Fibroblast of skin of left quadriceps (primary cell): ENCODE data around the gene NEGR1.
A peak's percentile ranks its signal among the peaks of the same experiment; 100 is the strongest.

Experiments used
- DNase-seq, 2 experiments: peaks; one replicate each; pipeline ENCODE4 v3.0.0-alpha.2; 2013; ENCODE audit warnings: low read depth in 2 of 2

The NEGR1 gene

DNA sequence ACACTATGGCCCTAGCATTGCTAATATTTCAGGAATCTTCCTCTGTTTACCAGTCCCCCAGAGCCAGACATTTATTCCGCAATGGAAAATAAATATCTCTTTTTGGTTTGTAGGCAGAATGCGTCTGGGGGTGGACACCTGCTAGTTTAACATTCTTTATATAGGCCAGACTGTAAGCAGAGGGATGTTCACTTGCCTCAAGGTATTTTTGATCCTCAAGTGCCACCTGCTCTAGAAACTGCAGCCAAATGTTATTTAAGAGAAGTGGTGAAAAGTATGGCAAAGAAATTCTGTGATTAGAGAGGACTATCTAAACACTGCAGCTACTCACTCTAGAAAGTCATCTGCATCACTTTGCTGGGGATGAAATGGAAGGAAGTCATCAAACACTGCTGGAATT is 164.7 kb downstream of the NEGR1 start:
- no peak for DNase-seq

DNA sequence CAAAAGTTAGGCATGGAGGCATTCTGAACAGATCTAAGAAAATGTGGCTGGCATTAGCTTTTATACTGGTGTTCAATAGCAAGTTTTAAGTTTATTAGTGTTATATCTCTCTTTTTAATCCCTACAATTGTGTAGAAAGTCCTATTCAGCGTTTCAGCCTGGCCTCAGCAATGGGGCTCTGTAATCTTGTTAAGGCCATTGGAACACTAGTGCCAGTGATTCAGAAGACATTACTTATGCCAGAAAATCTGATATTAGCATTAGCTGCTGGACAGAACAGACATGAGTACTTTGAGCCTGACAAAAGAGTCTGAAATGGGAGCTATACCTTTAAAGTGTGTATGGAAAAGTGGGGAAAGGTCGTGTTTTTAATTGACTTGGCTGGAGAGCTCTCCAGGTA is 167.0 kb downstream of the NEGR1 start:
- no peak for DNase-seq

DNA sequence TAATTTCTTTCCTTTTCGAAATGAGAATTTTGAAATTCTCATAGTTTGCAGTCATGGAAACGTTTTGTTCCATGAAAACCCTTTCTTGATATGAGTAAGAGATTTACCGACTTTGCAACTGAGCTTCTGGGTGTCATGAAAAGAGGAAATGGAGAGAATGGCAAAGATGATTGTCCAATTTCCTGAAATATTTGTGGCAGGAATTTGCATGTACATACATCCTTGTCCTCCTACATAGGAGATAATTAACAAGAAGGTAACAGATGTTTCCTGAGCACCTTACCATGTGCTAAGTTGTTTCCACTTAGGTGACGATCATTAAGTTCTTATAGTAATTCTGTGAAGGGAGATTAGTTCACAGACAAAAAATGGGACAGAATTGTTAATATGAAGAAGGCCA is 170.7 kb downstream of the NEGR1 start:
- no peak for DNase-seq

DNA sequence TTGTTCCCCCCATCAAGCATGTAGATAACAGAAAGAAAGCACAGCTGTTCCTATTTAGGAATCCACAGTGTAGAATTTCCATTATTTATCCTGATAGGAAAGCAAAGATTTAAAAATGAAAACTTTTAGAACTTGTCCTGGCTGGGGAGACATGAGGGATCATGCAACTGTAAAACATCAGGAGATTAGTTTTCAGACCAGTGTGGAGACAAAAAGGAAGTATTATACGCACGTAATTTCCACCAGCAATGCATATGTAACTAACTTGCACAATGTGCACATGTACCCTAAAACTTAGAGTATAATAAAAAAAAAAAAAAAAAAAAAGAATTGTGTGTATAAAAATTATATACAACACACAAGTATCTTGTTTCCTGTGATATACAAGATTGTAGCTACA is 172.4 kb downstream of the NEGR1 start:
- DNase-seq, result no peak

DNA sequence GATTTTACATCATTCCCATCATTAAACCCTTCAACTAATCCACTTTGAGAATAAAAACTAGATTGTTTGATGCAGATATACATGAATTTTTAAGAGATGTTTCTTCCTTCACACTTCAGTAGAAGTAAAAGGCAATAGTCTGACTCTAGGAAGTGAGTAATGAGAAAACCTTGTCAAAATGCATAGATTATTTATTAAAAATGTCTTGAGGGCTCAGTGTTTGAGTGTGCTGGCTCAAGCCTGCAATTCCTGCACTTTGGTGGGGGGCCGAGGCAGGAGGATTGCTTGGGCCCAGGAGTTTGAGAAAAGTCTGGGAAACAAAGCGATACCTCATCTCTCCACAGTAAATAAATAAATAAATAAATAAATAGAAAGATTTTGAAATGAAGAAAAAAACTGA is 177.1 kb downstream of the NEGR1 start:
- DNase-seq, result no peak

DNA sequence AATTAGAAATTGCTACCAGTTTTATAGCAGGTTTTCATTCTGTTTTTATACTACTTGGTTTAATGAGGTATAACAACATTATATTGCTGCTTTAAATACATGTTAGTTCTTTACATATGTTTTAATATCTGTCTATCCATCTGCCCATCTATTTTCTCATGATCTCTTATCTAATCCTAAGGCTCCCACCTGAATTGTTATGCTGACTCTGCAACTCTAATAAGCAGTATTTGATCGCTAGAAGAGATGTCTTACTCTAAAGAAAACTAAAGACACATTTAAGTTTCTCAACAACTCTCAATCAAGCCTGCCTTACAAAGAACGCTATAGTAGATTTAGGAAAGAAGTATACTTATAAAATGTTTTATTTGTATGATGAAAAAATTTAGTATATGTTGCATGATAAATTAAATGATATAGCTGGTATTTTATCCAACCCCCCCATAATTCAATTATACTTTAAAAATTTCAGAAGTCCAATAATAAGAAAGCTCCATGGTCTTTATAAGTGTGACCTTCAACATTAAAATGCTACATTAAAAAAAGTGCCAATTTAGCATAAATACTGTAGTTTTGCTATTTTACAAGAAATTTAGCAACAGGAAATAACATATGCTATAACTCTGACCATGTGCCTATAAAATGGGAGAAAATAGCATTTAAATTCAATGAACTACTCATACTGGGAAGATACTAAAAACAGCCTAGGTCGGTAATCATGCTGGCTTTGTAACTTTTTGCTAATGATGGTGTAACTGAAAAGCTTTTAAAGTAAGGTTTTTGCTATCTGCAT is 180.3 kb downstream of the NEGR1 start:
- DNase-seq, result no peak

DNA sequence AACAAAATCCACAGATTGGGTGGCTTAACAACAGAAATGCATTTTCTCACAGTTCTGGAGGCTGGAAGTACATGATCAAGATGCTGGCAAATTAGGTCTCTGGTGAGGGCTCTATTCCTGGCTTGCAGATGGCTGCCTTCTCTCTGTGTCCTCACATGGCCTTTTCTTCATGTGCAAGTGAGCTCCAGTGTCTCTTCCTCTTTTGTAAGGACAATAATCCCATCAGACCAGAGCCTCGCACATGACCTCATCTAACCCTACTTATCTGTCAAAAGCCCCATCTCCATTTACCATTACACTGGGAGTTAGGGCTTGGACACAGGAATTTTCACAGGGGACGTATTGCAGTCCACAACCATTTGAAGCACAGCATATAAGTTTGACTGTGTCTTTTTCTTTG is 181.6 kb downstream of the NEGR1 start:
- no peak for DNase-seq

DNA sequence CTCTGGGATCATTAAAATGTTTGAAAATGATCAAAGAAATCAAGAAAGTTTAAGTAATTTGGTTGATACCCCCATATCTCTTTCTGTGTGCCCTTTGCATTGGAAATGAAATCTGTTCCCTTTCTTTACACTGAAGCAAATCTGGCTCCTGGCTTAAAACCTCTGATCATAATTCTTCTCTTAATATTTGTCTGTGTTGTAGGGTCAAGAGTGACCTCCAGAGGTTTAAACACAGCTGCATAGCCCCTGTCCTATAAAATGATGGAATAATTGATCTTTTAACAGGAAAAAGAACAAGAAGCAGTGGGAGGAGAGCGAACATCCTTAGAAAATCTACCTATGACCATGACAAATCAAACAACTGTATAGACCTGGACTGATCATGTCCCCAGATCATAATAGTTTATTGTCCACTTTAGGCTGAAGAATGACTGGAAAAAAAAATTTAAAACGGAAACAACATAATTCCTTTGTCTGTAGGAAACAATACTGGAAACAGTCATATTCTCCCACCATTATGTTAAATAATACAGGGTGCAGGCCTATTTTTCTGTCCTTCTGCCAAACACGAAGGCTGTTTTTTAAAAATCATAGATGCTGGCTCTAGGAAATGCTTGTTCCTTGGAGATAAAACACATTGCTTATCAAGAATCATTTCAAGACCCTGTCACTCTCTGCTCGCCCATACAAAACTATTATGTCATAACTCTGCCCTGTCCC is 184.3 kb downstream of the NEGR1 start:
- DNase-seq, result no peak

DNA sequence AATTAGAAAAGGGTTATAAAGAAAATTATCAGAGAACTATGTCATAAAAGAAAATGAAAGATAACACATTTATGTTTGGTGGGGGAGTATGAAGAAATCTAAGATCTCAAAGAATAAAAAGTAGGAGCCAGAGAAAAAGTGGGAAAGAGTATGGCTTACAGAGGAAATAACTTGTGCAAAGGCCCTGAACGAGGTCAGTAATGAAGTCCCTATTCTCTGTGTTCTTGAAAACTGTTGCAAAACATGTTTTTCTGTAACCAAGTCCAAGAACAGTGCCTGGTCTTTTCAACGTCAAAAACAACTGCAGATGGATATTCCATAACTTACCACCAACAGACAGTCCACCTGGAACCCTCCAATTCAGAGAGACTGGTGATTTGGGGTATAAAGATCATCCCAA is 188.1 kb downstream of the NEGR1 start:
- DNase-seq, result no peak

DNA sequence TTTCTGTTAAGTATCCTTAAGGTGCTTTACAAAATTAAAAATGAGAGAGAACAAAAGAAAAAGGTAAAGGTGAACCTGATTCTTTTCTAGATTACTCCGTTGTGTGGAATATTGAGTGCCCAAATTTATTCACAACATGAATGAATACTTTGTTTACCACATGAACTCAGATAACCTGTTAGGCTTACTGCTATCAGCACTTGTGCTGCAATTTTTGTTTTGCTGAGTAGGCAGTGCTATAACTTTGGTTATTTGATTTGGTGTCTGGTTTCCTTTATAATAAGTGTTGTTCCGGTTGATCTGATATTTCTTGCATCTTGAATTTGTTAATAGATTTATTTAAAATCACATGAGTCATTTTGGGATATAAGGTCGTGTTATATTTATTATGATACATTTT is 195.9 kb downstream of the NEGR1 start:
- DNase-seq, result no peak

DNA sequence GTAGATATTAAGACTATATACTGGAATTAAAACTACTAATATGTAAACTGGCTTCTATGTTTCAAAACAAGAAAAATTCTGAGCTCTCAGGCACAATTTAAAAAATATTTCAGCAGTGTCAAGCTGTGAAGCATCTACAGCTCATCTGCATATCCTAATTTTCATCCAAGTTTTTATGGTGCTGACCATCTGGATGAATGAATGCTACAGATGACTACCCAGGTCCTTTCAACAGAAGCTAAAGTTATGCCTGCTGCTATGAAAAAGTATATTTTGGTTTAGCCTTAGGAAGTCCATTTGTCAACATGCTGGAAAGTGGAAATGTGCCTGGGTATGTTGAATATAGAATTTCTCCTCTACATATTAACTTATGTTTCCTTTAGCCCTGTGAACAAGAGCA is 206.9 kb downstream of the NEGR1 start:
- DNase-seq, result no peak

DNA sequence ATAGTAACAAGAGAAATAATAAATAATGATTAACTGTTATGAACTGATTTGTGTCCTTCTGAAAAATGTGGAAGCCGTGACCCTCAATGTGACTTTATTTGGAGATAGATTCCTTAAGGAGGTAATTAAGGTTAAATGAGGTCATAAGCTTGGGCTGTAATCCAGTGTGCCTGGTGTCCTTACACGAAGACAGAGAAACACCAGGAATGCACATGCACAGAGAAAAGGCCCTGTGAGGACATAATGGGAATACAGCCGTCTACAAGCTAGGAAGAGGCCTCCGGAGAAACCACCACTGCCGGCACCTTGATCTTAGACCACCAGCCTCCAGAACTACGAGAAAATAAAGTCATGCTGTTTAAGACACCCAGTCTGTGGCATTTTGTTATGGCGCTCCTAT is 215.9 kb downstream of the NEGR1 start:
- peak; percentile 40 to 42 for DNase-seq

DNA sequence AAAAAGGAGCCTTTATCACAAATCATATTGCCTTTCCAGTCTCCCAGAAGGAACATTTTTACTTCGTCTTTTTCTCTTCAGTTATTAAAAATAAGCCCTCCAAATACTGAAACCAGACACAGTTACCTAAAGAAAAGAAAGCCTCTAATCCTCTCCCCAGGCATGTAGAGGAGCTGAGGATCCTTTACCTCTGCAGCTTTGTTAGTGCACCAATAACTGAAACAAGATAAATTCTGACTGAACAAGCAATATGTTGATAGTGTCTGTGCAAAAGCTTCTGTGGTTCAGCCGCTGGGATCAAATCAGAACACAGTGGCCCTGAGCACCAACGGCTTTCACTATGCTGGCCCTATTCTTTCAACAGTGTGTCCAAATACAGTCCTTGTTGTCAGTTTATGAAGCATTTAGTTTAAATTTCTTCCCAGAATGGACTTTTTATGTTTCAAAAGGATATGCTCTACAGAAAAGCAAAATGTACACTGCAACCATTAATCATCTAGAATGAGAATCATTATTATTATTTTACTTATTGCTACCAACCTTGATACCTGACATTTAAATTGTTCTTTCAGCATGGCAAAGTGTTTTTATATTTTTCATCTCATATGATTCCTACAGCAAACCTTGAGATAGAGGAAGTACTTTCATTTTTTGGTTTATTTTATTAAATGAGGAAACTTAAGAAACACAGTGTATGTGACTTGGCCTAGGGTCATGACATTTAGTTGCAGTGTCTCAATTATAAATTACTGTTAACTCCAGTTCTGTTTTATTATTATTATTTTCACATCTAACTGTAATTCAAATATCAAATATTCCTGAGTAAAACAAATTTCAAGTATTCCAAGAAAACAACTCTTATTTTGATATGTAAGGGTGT is 217.9 kb downstream of the NEGR1 start:
- DNase-seq, result no peak

DNA sequence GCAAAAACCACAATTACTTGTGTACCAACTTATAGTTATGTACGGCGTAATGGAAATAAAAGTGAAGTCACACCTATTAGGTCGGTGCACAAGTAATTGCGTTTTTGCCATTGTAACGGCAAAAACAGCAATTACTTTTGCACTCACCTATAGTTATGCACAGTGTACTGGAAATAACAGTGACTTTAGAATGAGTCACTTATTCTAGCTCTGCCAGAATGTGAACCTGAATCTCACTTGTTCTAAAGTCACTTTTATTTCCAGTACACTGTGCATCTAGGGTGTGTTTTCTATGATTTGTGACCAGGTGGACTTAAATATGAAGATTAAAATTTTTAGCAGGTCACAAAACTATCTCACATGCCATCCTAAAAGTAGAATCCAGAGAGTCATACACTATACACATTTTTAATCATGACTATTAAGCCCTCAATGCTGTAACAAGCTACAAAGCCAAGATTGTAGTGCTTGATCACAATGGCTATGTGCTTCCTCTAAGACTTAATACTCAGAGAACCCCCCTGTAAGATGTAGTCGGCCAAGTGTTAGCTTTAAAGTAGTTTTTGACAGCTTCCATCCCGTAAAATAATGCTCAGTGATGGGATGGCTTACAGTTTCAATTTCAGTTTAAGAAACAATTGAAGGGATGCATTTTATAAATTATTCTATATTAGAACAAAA is 218.8 kb downstream of the NEGR1 start:
- no peak for DNase-seq

DNA sequence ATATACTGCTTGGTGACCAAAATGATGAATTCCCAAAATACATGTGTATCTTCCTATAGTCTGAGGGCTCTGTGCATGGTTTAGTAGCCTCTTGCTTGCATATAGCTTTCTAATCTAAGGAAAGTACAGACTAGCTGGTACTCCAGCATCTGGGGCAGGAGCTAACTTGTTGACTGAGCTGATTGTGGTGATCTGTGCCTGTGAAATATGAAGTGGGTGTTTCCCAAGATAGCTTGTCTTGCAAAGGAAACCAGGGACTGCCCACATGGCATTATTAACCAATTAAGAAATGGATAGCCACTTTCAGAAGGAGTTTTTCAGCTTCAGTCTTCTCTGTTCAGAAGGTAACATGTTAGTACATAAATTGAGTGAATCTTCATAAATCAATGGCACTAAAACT is 219.8 kb downstream of the NEGR1 start:
- DNase-seq, result no peak

DNA sequence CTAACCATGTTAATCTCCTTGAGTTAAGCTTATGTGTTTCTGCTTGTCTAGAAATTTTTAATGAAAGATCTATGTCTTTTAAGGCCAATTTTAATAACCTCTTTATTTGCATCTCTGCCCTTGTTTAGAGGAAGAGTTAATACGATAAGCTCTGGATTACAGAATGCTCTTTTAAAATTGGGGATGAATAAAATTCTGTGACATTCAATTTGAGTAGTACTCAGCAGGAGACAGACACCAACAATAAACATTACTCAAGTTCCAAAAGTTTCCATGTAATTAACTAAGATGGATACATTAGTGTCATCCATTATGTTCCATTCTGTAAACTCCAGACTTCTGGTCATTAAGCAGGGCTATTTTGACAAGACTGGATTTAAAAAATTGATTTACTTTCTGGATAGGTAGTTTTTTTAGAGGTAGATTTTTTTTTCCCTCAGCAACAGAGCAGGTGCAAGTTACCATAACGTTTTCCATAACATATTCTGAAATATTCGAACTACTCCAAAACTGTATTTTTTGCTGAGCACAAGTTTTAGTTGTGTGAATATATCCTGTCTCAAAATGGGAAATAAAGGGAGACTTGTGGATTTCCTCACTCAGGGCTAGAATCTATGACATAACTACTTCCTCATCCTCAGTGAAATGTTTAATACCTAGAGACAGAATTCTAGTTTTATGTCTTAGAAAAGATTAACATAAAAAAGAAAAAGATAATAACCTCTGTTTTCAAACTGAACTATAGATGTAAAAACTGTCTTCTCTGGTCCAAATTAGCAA is 221.7 kb downstream of the NEGR1 start:
- no peak for DNase-seq

DNA sequence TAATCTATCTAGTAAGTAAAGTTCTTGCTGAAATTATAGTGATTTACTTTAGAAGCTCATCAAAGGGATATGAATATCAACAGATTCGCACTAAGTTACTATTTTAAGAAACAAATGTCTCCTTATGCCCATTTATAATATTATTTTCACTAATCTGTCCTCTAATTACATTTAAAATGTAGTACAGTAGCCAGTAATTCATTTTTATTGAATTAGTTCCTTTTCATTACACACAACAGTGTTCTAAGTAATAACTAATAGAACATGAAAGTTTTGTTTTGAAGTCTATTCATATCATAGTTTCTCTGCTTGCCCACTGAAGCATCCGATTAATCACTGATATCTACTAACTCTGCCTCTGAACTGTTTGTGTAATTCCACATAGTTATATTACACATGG is 225.8 kb downstream of the NEGR1 start:
- DNase-seq, result no peak

DNA sequence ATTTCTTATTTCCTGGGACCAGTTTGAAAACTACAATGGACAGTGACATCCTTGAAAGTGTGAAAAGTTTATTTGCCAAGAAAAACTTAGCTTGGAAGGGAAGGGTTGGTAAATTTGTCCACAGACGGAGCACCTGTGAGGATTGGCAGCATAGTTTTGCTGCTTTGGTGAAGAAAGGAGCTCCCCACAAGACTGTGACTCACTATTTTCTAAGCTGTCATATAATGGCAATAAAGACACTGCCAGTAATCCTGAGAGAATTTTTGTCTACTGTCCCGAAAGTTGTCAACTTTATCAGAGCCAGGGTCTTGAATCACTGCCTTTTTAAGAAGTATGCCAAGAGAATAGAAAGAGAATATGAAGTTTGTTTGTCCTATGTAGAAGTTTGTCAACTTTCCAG is 230.8 kb downstream of the NEGR1 start:
- DNase-seq, result no peak

DNA sequence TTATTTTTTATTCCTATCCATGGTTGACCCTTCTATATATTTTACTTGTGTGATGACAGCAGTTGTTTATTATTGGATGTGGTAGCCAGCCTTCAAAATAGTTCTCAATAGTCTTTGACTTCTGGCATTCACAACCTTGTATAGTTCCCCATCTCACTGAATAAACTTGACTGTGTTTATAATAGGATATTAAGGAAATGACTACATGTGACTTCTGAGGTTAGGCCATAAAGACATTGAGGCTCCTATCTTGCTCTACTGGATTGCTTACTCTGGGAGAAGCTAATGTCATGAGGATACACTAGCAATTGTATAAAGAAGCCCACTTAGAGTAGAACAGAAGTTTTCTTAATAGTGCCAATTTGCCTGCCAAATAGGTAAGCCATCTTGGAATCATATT is 231.8 kb downstream of the NEGR1 start:
- no peak for DNase-seq

DNA sequence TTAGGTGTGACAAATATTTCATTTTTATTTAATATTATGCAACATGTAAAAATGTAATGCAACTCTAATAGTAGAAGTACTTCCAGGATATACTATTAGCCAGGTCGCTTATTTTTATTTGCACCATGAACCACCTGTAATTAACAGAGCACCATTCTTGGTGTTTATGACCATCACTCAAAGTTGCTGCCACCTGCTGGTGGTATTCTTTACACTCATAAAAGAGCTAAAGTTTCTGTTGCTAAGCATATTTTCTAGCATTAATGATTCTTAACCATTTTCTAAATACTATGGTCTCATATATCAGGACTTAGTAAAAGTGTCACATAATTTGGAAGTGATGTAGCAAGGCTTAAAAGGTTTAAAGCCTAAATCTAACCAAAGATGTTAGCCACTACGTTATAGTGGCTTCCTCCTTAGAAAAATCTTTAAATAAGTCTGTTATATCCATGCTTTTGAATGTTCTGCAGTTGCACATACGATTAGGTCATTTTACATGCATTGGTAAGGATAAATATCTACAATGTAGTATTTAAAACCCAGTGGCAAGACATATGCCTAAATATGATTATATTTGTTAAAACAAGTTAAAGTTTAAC is 244.5 kb downstream of the NEGR1 start:
- peak; percentile 12 to 14 for DNase-seq

DNA sequence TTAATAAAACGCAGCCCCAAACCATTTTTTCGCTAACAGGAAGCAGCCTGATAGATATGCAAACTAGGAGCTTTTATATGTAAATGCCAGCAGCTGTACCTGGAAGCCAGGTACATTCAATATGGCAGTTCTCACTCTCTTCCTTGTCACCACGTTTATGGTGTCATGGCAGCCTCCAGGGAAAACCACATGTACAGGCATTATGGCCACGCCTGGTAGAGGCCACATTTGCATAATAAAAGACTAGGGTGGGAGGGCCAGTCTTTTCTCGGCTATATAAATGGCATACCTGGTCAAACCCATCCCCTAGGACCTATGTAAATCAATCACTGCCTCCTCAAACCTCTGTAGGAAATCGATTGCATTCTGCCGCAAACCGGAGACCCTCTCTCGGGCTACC is 247.5 kb downstream of the NEGR1 start:
- DNase-seq, result no peak
